HTR-8/SVneo (cell line): ENCODE results near the gene AGPAT2.

Source experiments
- DNase-seq: peaks from one replicate; pipeline ENCODE4 v3.0.0; 2011; ENCODE audit warnings: low spot score, mixed read lengths; ENCODE audit not compliant: insufficient read length
- FAIRE-seq: peaks from 2 replicates; lab custom pipeline; 2011; peaks lifted over from hg19 to GRCh38; lab: Jason Lieb, UNC

The AGPAT2 gene

DNA sequence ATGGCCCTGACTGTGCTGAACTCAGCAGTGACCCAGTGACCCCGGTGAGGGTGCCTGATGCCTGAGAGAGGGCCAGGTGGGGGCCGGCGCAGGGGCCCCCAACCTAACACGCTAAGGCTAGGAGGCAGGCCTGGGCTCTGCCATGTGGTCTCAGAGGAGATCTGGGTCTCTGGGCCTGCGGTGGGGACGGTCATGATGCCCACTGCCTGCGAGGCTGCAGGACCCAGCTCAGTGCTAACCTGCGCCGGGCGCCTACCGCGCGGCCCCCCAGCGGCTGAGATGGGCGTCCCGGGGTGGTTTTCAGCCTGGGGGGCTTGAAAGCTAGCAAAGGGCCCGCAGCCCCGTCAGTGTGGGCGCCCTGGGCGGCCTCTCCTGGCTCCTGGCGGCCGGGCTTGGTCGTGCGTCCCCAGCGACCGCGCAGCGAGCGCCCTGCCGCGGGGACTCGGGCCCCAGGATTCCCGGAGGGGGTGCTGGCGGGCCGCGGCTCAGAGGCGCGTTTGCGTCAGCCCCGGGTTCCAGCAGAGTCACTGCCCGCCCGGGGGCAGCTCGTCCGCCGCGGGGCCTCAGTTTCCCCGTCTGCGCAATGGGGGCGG lies 22.1 kb downstream of the AGPAT2 start:
- DNase-seq (no peak), FAIRE-seq (no peak)

- FAIRE-seq, result no peak
These were observed 23.0 kb downstream of the AGPAT2 start for GRCh38 chr9:136664000-136664915.

DNA sequence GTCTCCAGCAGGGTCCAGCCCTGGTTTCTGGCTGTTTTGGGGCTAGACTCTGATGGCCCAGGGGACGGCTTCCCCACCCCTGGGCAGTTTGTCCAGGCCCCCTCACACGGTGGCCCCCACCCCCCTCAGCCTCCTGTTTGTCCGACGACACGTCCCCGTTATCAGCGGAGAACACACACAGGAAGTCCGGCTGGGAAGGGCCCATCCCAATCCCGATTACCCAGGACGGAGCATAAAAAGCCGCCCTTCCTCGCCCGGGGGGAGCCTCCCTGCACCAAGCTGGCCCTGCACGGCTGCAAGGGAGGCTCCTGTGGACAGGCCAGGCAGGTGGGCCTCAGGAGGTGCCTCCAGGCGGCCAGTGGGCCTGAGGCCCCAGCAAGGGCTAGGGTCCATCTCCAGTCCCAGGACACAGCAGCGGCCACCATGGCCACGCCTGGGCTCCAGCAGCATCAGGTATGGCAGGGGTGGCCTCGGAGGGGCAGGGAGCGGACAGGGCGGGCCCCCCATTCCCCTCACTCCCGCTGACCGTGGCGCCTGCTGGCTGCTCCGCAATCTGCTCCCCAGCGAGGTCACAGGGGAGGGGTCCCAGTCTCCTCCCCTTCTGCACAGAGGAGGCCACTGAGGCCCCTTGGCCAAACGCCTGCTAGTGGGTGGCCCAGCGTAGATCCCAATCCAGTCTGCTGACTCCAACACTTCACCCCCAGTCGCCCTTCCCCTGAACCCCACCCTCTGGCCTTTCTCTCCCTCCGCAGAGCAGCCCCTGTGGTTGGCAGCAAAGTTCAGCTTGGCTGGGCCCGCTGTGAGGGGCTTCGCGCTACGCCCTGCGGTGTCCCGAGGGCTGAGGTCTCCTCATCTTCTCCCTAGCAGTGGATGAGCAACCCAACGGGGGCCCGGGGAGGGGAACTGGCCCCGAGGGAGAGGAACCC lies 24.3 kb downstream of the AGPAT2 start, which contains the start of gene EGFL7:
EGFL7 (plus strand) TSS at position 261 of the 926 bp plus-strand sequence. CDS start 5,367 bp downstream, outside the sequence.
- no peak for DNase-seq
- FAIRE-seq, result no peak

More at GRCh38 chr9:136664000-136664915, 23.0 kb downstream of the AGPAT2 start:
- DNase-seq, result no peak

- FAIRE-seq, result no peak
- DNase-seq, result no peak
These were observed 25.0 kb downstream of the AGPAT2 start for GRCh38 chr9:136662326-136662655.

- FAIRE-seq (no peak), DNase-seq (no peak)
These were observed 25.5 kb downstream of the AGPAT2 start for GRCh38 chr9:136661641-136662325.

DNA sequence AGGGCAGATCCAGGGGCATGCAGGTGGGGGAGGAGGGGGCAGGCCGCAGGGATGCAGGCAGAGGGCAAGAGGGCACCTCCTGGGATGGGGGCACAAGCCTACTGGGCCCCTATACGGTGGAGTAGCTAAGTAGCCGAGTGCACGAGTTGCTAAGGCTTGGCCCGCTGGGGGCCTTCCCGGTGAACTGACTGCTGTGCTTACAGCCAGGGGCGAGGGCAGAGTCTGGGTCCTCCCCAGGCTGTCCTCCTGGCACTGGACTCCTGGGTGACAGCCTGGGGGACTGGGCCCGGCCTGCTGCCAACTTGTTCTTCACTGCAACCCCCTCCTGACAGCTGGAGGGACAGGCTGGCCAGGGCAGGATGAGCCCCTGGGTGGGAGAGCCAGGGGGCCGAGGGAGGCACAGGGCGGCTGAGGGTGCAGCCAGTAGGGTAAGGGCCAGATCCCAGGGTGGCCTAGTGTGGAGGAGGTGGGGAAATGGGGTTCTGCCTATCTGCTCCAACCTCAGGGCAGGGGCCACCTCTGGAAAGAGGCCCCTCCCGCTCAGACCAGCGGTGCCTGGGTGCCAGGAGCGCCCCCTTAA lies 26.2 kb downstream of the AGPAT2 start:
- DNase-seq (no peak), FAIRE-seq (no peak)

DNA sequence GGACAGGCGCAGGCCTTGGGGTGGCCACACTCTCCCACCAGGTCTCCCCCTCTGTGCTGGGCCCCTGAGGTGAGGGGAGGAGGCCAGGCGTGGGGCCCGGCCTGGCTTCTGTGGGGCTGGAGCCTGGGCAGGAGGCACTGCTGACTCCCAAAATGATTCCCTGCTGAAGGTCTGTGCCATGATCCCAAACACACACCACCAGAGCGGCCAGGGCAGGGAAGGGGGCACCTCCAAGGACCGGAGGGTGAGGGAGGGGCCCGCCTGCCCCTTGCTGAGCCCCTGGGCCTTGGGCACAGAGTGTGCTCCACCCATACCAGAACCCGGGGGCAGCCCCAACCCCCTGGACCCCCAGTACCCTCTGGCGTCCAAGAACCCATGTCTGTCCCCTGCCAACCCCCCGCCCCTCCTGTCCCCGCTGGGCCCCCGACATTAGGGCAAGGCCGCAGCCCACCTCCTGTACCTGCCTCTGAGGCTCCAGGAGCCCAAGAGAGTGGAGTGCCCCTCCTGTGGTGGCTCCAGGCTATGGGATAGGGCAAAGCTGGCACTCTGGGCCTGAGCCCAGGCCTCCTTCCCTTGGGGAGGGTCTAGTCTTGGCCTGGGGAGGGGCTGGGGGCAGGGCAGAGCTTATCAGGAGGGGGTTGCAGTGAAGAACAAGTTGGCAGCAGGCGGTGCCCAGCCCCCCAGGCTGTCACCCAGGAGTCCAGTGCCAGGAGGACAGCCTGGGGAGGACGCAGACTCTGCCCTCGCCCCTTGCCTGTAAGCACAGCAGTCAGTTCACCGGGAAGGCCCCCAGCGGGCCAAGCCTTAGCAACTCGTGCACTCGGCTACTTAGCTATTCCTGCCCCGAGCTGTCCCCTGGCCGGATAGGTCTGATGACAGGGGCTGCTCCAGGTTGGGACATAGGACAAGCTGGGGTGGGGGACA lies 27.1 kb downstream of the AGPAT2 start:
- DNase-seq (no peak), FAIRE-seq (no peak)

DNA sequence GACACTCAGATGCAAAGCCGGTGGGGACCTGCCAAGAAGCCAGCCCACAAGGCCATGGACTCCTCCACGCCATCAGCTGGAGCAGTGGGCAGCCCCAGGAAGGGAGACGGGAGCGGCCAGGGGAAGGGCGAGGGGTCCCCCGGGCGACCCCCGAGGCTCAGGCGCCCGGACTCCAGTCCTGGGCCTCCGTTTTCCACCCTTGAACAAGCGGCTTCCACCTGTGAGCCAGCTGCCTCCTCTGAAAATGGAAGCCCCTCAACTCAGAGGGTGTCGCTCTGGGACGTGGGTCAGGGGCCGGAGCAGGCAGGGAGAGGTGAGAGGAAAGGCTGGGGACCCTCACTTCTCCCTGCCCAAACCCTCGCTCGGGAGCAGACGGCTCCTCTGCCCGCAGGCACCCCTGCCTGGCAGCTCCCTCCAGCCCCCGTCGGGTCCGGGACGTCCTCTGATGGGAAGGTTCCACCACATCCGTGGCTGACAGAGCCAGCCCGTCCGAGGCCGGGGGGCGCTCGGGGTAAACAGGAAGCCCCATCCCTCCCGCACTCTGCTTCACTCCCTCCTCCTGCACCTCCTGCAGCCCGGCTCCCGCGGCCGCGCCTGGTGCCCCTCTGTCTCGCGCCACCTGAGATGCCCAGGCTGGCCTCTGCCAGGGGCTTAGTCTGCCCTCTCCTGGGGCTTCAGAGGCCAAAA lies 28.3 kb downstream of the AGPAT2 start:
- FAIRE-seq (no peak), DNase-seq (no peak)

DNA sequence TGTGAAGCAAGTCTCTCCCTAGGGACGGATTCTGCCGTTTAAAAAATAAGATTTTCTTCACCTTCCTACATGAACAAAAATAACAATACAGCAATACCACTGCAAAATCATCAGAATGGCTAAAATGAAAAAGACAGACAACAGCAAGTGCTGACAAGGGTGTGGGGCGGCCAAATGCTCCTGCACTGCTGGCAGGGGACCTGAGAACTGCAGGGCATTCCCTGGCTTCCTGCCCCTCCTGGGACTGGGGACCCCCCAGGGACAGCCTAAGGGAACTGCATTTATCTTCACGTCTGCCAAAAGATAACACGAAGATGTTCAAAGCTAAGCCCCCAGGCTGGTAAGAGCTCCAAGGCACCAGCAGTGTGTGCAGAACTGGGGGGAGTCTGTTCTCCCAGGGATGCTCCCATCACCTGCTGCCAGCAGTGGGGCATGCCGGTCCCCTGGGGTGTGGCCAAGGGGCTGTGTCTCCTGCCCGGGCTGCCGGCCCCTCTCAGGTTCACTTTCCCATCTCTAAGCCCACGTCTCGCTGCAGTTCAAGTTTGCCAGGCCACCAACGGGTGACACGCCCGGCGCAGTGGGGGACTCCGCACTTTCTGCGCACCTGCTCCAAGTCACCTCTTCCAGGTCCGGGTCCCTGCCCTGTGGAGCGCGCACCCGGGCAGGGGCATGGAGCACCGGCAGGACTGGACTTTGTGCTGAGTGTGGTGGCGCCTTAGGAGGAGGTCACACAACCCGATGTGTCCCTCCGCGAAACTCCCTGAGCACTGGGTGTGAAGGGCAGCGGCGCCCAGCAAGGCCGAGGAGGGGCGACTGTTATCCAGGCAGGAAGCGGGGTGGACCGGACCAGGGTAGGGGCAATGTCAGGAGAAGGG lies 29.0 kb downstream of the AGPAT2 start:
- DNase-seq (no peak), FAIRE-seq (no peak)

- no peak for FAIRE-seq
- DNase-seq, result no peak
These were observed 30.3 kb downstream of the AGPAT2 start for GRCh38 chr9:136656795-136657611.

- FAIRE-seq (no peak), DNase-seq (no peak)
These were observed 31.0 kb downstream of the AGPAT2 start for GRCh38 chr9:136656183-136656738.

GRCh38 chr9:136655536-136656182 lies 31.6 kb downstream of the AGPAT2 start:
- FAIRE-seq (no peak), DNase-seq (no peak)

GRCh38 chr9:136654820-136655535 lies 32.3 kb downstream of the AGPAT2 start:
- FAIRE-seq (no peak), DNase-seq (no peak)

DNA sequence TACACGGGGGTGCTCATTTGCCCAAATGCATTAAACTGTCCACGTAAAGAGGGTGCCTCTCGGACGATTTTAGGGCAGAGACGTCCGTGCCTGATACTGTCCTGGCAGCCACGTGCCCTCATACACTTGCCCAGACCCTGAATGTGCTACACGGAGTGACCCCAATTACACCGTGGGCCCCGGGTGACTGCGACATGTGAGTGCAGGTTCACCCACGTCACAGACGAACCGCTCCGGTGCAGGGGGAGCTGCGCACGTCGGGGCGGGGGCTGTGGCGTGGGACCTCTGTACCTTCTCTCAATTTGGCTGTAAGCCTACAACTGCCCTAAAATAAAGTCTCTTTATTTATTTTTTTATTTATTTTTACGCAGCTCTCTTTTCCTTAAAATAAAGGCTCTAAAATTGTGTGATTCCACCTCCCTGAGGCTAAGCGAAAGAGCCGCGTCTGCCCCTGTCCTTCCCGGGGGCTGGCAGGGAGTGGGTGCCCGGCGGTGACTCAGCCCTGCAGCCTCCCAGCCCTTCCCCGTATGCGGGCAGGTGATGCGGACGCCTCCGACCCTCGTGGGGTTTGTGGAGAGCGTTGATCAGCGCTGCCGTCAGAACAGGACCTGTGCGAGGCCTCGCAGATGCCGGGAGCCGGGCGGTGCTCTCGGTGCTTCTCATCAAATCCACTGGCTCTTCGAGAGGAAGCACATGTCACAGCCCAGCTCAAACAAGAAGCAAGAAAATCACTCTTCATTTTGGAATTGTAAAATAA lies 33.8 kb downstream of the AGPAT2 start:
- FAIRE-seq (no peak), DNase-seq (no peak)
